Hepatocyte (in vitro differentiated cells): Measurements from ENCODE around the gene PAPSS1. TPM values are rescaled to one million over a fixed set of nuclear protein-coding genes. Genes with fewer than 3 reads are reported as not detected.
A peak's percentile ranks its signal among the peaks of the same experiment; 100 is the strongest.

Experiments used
- DNase-seq: peaks from one replicate; pipeline ENCODE4 v3.0.0-alpha.2; 2016; ENCODE audit warnings: low spot score
- H2AFZ ChIP-seq: fragments of 200-600 bp; sonication (generic); 2 replicates; pipeline ENCODE4 v1.6.0; 2016; ENCODE audit warnings: antibody characterized with exemption, mild to moderate bottlenecking
- H3K27ac ChIP-seq: fragments of 200-600 bp; sonication (generic); 2 replicates; pipeline ENCODE4 v1.5.1; 2016; ENCODE audit warnings: mild to moderate bottlenecking
- H3K27me3 ChIP-seq: fragments of 200-600 bp; sonication (generic); 2 replicates; pipeline ENCODE4 v1.6.1; 2016
- H3K36me3 ChIP-seq: fragments of 200-600 bp; sonication (generic); replicated peaks from 2 replicates; pipeline ENCODE4 v1.5.1; 2016; ENCODE audit warnings: low read depth; ENCODE audit not compliant: insufficient read depth
- H3K4me1 ChIP-seq: fragments of 200-600 bp; sonication (generic); 2 replicates; pipeline ENCODE4 v1.5.1; 2016; ENCODE audit warnings: mild to moderate bottlenecking, moderate library complexity; ENCODE audit not compliant: insufficient read depth
- H3K4me2 ChIP-seq: fragments of 200-600 bp; sonication (generic); 2 replicates; pipeline ENCODE4 v1.6.0; 2016
- H3K4me3 ChIP-seq: fragments of 200-600 bp; sonication (generic); 2 replicates; pipeline ENCODE4 v1.5.1; 2016; ENCODE audit warnings: mild to moderate bottlenecking
- H3K79me2 ChIP-seq: fragments of 200-600 bp; sonication (generic); 2 replicates; pipeline ENCODE4 v1.6.0; 2017; ENCODE audit warnings: mild to moderate bottlenecking
- H3K9me2 ChIP-seq: fragments of 200-600 bp; sonication (generic); replicated peaks from 2 replicates; pipeline ENCODE4 v1.6.0; 2017; ENCODE audit warnings: mild to moderate bottlenecking; ENCODE audit not compliant: insufficient read depth
- H3K9me3 ChIP-seq: fragments of 200-600 bp; sonication (generic); 2 replicates; pipeline ENCODE4 v1.5.1; 2016; ENCODE audit warnings: low read depth, mild to moderate bottlenecking
- H4K20me1 ChIP-seq: fragments of 200-600 bp; sonication (generic); 2 replicates; pipeline ENCODE4 v1.6.0; 2016; ENCODE audit warnings: mild to moderate bottlenecking; ENCODE audit not compliant: insufficient read depth, poor library complexity, severe bottlenecking
- EZH2 ChIP-seq: fragments of 200-600 bp; sonication (generic); IDR thresholded peaks from 2 replicates; pipeline ENCODE4 v1.6.1; 2016; ENCODE audit warnings: antibody characterized with exemption, mild to moderate bottlenecking, borderline replicate concordance
- EZH2phosphoT487 ChIP-seq: fragments of 200-600 bp; sonication (generic); IDR thresholded peaks from one replicate; pipeline ENCODE4 v1.6.1; 2018; ENCODE audit warnings: antibody characterized with exemption, mild to moderate bottlenecking, low read depth, moderate library complexity; ENCODE audit not compliant: unreplicated experiment, severe bottlenecking
- WGBS: methylation state at CpG from one replicate; pipeline ENCODE4 v1.1.6; 2016; ENCODE audit warnings: low lambda C conversion rate; ENCODE audit errors: missing lambda C conversion rate; 5-methylcytosine and 5-hydroxymethylcytosine counted together
- polyA plus RNA-seq: library from polyadenylated mRNA; unstranded; fragments of >200 nt; fragmentation: Nextera tagmentation; extraction: Ambion mirVana; gene quantifications from 2 replicates; pipeline ENCODE4 v1.2.1, GENCODE V29; 2016
- total RNA-seq: library from RNA; depleted of rRNA; stranded (reverse); fragments of >200 nt; gene quantifications from 2 replicates; pipeline ENCODE4 v1.2.3, GENCODE V29; 2014
- TF ChIP-seq, protein P1 (sequence below): fragments of 200-600 bp; sonication (generic); IDR thresholded peaks from 2 replicates; pipeline ENCODE4 v1.5.1; 2016; ENCODE audit warnings: antibody characterized with exemption, mild to moderate bottlenecking; ENCODE audit not compliant: poor library complexity

PAPSS1 gene
- total and polyA plus RNA-seq, 2 experiments from 2014 or later = 102 to 103 TPM

DNA sequence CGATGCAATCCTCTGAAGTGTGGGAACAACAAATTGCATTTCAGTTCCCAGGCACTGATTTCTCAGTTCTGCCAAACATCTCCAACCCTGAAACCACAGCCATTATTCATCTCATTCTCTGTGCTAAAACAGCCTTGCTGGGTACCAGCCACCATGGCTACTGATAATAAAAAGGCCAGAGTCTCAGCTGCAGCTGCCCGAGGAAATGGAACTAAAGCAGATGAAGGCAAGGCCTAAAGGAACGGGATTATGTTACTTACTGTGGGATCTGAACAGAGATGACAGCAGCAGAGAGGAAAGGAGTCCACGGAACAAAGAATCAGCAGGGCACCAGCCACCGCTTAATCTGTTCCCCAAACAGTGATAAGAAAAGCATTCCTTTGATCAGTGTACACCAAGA lies 155.7 kb downstream of the PAPSS1 start:
- H3K9me2 ChIP-seq = no peaks in the 10 kb centered on the region
- H3K4me2 ChIP-seq = peak overlapping the region; percentile 58
- WGBS = 9% methylated on average over 5 of the region's 5 CpGs
- H3K79me2 ChIP-seq = no peaks in the 10 kb centered on the region
- H3K27me3 ChIP-seq = no peaks in the 10 kb centered on the region
- no peaks in the 10 kb centered on the region for H3K4me1 ChIP-seq
- no peak overlapping the region for H3K4me3 ChIP-seq
- no peaks in the 10 kb centered on the region for H3K36me3 ChIP-seq
- TF ChIP-seq EZH2 = no peak
- no peak for TF ChIP-seq EZH2phosphoT487
- TF ChIP-seq, protein P1, sequence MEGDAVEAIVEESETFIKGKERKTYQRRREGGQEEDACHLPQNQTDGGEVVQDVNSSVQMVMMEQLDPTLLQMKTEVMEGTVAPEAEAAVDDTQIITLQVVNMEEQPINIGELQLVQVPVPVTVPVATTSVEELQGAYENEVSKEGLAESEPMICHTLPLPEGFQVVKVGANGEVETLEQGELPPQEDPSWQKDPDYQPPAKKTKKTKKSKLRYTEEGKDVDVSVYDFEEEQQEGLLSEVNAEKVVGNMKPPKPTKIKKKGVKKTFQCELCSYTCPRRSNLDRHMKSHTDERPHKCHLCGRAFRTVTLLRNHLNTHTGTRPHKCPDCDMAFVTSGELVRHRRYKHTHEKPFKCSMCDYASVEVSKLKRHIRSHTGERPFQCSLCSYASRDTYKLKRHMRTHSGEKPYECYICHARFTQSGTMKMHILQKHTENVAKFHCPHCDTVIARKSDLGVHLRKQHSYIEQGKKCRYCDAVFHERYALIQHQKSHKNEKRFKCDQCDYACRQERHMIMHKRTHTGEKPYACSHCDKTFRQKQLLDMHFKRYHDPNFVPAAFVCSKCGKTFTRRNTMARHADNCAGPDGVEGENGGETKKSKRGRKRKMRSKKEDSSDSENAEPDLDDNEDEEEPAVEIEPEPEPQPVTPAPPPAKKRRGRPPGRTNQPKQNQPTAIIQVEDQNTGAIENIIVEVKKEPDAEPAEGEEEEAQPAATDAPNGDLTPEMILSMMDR = no peak
- no peak overlapping the region for H3K27ac ChIP-seq
- H4K20me1 ChIP-seq = no peaks in the 10 kb centered on the region
- peak overlapping the region; percentile 34 for H2AFZ ChIP-seq
- H3K9me3 ChIP-seq = no peaks in the 10 kb centered on the region
- no peak for DNase-seq

Other genes with a start within 250 kb of the PAPSS1 start
- gene SGMS2, start 104.7 kb upstream of the PAPSS1 start, total RNA-seq = 68.9 and 75.7 TPM in 2 replicates
- 28.7 and 33.1 TPM in 2 replicates for gene SGMS2, start 104.7 kb upstream of the PAPSS1 start, polyA plus RNA-seq
- 9.7 and 11.3 TPM in 2 replicates for gene CYP2U1, start 211.3 kb upstream of the PAPSS1 start, total RNA-seq
- gene CYP2U1, start 211.3 kb upstream of the PAPSS1 start, polyA plus RNA-seq = 5.8 and 6.7 TPM in 2 replicates